Neural cell (in vitro differentiated cells): ENCODE measurements around the gene RFTN1. TPM values are rescaled to one million over a fixed set of nuclear protein-coding genes. Genes with fewer than 3 reads are reported as not detected.

Source experiments
- H2AFZ ChIP-seq: fragments of 200-600, 300-800 bp; sonication (generic), shearing (Covaris generic); 2 replicates; pipeline ENCODE4 v1.6.0; 2014; ENCODE audit warnings: low read depth, mild to moderate bottlenecking, antibody characterized with exemption, low read length, moderate library complexity
- H3F3A ChIP-seq: fragments of 200-600 bp; shearing (Covaris generic); 2 replicates; pipeline ENCODE4 v1.6.1; 2016; ENCODE audit warnings: mild to moderate bottlenecking, moderate library complexity, mixed read lengths, antibody characterized with exemption, low read length; ENCODE audit not compliant: insufficient read depth, poor library complexity, severe bottlenecking
- H3K27ac ChIP-seq: fragments of 200-600, 300-800 bp; sonication (generic), shearing (Covaris generic); 2 replicates; pipeline ENCODE4 v1.5.1; 2014; ENCODE audit warnings: mild to moderate bottlenecking, low read length, moderate library complexity
- H3K27me3 ChIP-seq: fragments of 300-800, 200-600 bp; sonication (generic), shearing (Covaris generic); 2 replicates; pipeline ENCODE4 v1.6.0; 2014; ENCODE audit warnings: mild to moderate bottlenecking, low read depth, low read length, moderate library complexity; ENCODE audit not compliant: insufficient read depth
- H3K36me3 ChIP-seq: fragments of 300-800, 200-600 bp; sonication (generic), shearing (Covaris generic); 2 replicates; pipeline ENCODE4 v1.5.1; 2014; ENCODE audit warnings: mild to moderate bottlenecking, antibody characterized with exemption, low read length, moderate library complexity; ENCODE audit not compliant: insufficient read depth
- H3K4me2 ChIP-seq: fragments of 300-800, 200-600 bp; sonication (generic), shearing (Covaris generic); 2 replicates; pipeline ENCODE4 v1.6.0; 2014; ENCODE audit warnings: mild to moderate bottlenecking, low read length
- H3K4me3 ChIP-seq: fragments of 300-800, 200-600 bp; sonication (generic), shearing (Covaris generic); 2 replicates; pipeline ENCODE4 v1.5.1; 2014; ENCODE audit warnings: mild to moderate bottlenecking, low read length, moderate library complexity
- H3K79me2 ChIP-seq: fragments of 200-600 bp; shearing (Covaris generic); replicated peaks from 2 replicates; pipeline ENCODE4 v1.6.0; 2014; ENCODE audit warnings: mild to moderate bottlenecking, low read length, moderate library complexity; ENCODE audit not compliant: insufficient read depth
- H3K9ac ChIP-seq: fragments of 300-800, 200-600 bp; sonication (generic), shearing (Covaris generic); 2 replicates; pipeline ENCODE4 v1.6.1; 2016; ENCODE audit warnings: mild to moderate bottlenecking, low read length, mixed read lengths
- H3K9me2 ChIP-seq: fragments of 200-600 bp; shearing (Covaris generic); 2 replicates; pipeline ENCODE4 v1.6.1; 2016; ENCODE audit warnings: mild to moderate bottlenecking, low read length, mixed read lengths; ENCODE audit not compliant: insufficient read depth
- H3K9me3 ChIP-seq: fragments of 200-600, 300-800 bp; sonication (generic), shearing (Covaris generic); 2 replicates; pipeline ENCODE4 v1.6.1; 2016; ENCODE audit warnings: mild to moderate bottlenecking, mixed run types, low read length, moderate library complexity, mixed read lengths
- H4K20me1 ChIP-seq: fragments of 200-600 bp; shearing (Covaris generic); 2 replicates; pipeline ENCODE4 v1.6.1; 2016; ENCODE audit warnings: mild to moderate bottlenecking, mixed run types; ENCODE audit not compliant: insufficient read depth
- EP300 ChIP-seq: fragments of 450-650 bp; conservative IDR thresholded peaks from 2 replicates; pipeline ENCODE4 v1.6.1; 2014; ENCODE audit warnings: antibody characterized with exemption, mild to moderate bottlenecking, moderate library complexity; ENCODE audit not compliant: poor library complexity, severe bottlenecking
- EZH2 ChIP-seq: fragments of 200-600, 300-800 bp; shearing (Covaris generic), sonication (generic); IDR thresholded peaks from 2 replicates; pipeline ENCODE4 v1.6.1; 2014; ENCODE audit warnings: antibody characterized with exemption, low read length, borderline replicate concordance, mild to moderate bottlenecking; ENCODE audit not compliant: insufficient read depth, poor library complexity, severe bottlenecking
- MXI1 ChIP-seq: fragments of 450-650 bp; conservative IDR thresholded peaks from 2 replicates; pipeline ENCODE4 v1.6.1; 2014; ENCODE audit warnings: antibody characterized with exemption, mild to moderate bottlenecking; ENCODE audit not compliant: poor library complexity, severe bottlenecking
- POLR2AphosphoS5 ChIP-seq: IDR thresholded peaks from 2 replicates; pipeline ENCODE4 v1.6.1; 2012
- RAD21 ChIP-seq: fragments of 450-650 bp; conservative IDR thresholded peaks from 2 replicates; pipeline ENCODE4 v1.6.1; 2014; ENCODE audit warnings: antibody characterized with exemption, mild to moderate bottlenecking, moderate library complexity
- SMC3 ChIP-seq: fragments of 450-650 bp; conservative IDR thresholded peaks from 2 replicates; pipeline ENCODE4 v1.6.1; 2014; ENCODE audit warnings: antibody characterized with exemption, mild to moderate bottlenecking, moderate library complexity; ENCODE audit not compliant: poor library complexity
- TAF1 ChIP-seq: IDR thresholded peaks from 2 replicates; pipeline ENCODE4 v1.6.1; 2012; ENCODE audit warnings: low read depth
- polyA plus RNA-seq: library from polyadenylated mRNA; depleted of rRNA; stranded (reverse); fragments of >200 nt; gene quantifications from 2 replicates; pipeline ENCODE4 v1.2.3, GENCODE V29; 2014
- TF ChIP-seq, protein P1 (sequence below): IDR thresholded peaks from 2 replicates; pipeline ENCODE4 v1.6.1; 2012; ENCODE audit warnings: borderline replicate concordance
- TF ChIP-seq, protein P2 (sequence below): fragments of 450-650 bp; IDR thresholded peaks from 2 replicates; pipeline ENCODE4 v1.5.1; 2014; ENCODE audit warnings: antibody characterized with exemption, mild to moderate bottlenecking, moderate library complexity; ENCODE audit not compliant: poor library complexity, severe bottlenecking

RFTN1 gene
- polyA plus RNA-seq, 1 donor from 2014 or later, result 36.8 TPM

DNA sequence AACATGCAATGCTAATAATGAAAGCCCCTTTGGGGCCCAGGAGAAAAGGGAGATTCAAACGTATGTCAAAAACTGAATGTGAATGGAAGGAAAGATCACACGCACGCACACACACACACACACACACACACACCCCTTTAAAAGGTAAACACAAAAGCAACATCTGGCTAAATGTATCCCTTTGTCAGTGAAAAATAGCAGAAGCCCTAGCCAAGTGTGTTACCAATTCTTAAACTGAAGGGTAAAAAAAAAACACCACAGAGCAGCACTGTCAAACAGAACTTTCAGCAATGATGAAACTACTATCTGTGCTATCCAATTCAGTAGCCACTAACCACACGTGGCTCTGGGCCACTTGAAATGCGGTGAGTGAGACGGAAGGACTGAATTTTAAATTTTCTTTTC lies 4.9 kb downstream of the RFTN1 start:
- Histone ChIP-seq H3K9me3 (no peaks in the 10 kb centered on the region), H3K9ac (no peak overlapping the region), H3K4me2 (no peak overlapping the region), H3K79me2 (peaks cover 9% of the 10 kb centered on the region), H3K27me3 (peaks cover 23% of the 10 kb centered on the region), H3K27ac (no peak overlapping the region), H3K9me2 (no peaks in the 10 kb centered on the region), H3K4me3 (peak overlapping the region; percentile 44), H3F3A (no peaks in the 10 kb centered on the region), H3K36me3 (no peaks in the 10 kb centered on the region), H2AFZ (no peak overlapping the region), H4K20me1 (no peaks in the 10 kb centered on the region)
- TF ChIP-seq EP300 (no peak), TAF1 (no peak), RAD21 (no peak)
- TF ChIP-seq, protein P1, sequence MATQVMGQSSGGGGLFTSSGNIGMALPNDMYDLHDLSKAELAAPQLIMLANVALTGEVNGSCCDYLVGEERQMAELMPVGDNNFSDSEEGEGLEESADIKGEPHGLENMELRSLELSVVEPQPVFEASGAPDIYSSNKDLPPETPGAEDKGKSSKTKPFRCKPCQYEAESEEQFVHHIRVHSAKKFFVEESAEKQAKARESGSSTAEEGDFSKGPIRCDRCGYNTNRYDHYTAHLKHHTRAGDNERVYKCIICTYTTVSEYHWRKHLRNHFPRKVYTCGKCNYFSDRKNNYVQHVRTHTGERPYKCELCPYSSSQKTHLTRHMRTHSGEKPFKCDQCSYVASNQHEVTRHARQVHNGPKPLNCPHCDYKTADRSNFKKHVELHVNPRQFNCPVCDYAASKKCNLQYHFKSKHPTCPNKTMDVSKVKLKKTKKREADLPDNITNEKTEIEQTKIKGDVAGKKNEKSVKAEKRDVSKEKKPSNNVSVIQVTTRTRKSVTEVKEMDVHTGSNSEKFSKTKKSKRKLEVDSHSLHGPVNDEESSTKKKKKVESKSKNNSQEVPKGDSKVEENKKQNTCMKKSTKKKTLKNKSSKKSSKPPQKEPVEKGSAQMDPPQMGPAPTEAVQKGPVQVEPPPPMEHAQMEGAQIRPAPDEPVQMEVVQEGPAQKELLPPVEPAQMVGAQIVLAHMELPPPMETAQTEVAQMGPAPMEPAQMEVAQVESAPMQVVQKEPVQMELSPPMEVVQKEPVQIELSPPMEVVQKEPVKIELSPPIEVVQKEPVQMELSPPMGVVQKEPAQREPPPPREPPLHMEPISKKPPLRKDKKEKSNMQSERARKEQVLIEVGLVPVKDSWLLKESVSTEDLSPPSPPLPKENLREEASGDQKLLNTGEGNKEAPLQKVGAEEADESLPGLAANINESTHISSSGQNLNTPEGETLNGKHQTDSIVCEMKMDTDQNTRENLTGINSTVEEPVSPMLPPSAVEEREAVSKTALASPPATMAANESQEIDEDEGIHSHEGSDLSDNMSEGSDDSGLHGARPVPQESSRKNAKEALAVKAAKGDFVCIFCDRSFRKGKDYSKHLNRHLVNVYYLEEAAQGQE, result no peak

DNA sequence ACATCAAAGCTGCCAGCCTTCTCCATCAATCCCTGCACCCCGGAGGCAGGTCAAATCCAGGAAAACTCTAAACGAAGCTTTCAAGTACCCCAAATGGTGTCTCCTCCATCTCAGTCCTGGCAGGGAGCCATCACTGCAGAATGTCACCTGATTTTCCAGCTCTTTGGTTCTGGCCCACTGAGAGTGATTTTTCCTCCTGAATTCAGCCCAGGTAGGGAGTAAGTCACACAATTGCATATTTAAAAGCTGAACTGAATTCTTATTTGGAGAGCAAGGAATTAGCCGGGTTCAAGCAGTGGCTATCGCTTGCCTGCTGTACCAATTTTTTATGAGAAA lies 5.3 kb downstream of the RFTN1 start:
- H3K79me2 ChIP-seq, result peaks cover 9% of the 10 kb centered on the region

More for the DNA sequence above, 5.3 kb downstream of the RFTN1 start:
- H3K4me3 ChIP-seq, result peak overlapping the region; percentile 44
- no peak overlapping the region for H3K4me2 ChIP-seq
- H3K9me2 ChIP-seq, result no peaks in the 10 kb centered on the region
- TF ChIP-seq SMC3, result no peak
- TF ChIP-seq POLR2AphosphoS5, result no peak
- no peak for TF ChIP-seq EP300
- TF ChIP-seq, protein P1, result no peak
- TF ChIP-seq RAD21, result no peak
- TF ChIP-seq, protein P2, sequence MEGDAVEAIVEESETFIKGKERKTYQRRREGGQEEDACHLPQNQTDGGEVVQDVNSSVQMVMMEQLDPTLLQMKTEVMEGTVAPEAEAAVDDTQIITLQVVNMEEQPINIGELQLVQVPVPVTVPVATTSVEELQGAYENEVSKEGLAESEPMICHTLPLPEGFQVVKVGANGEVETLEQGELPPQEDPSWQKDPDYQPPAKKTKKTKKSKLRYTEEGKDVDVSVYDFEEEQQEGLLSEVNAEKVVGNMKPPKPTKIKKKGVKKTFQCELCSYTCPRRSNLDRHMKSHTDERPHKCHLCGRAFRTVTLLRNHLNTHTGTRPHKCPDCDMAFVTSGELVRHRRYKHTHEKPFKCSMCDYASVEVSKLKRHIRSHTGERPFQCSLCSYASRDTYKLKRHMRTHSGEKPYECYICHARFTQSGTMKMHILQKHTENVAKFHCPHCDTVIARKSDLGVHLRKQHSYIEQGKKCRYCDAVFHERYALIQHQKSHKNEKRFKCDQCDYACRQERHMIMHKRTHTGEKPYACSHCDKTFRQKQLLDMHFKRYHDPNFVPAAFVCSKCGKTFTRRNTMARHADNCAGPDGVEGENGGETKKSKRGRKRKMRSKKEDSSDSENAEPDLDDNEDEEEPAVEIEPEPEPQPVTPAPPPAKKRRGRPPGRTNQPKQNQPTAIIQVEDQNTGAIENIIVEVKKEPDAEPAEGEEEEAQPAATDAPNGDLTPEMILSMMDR, result no peak
- TF ChIP-seq MXI1, result no peak
- TF ChIP-seq TAF1, result no peak
- TF ChIP-seq EZH2, result no peak
- H3K36me3 ChIP-seq, result no peaks in the 10 kb centered on the region
- H4K20me1 ChIP-seq, result no peaks in the 10 kb centered on the region
- no peak overlapping the region for H3K9ac ChIP-seq
- no peaks in the 10 kb centered on the region for H3F3A ChIP-seq
- H2AFZ ChIP-seq, result no peak overlapping the region
- peaks cover 20% of the 10 kb centered on the region for H3K27me3 ChIP-seq
- no peaks in the 10 kb centered on the region for H3K9me3 ChIP-seq
- H3K27ac ChIP-seq, result no peak overlapping the region
